HCT116 (cell line): ENCODE results near the gene RELB. TPM values are rescaled to one million over a fixed set of nuclear protein-coding genes. Genes with fewer than 3 reads are reported as not detected.

Experiments
- ATAC-seq: fragments of 200-7000 bp; cut with Tn5 transposase; 2 replicates; pipeline ENCODE4 v1.9.1; 2020; ENCODE audit warnings: mild to moderate bottlenecking, moderate library complexity
- BruUV-seq: library from RNA; stranded (reverse); fragments of 400-500 nt; replicated peaks from 2 replicates; lab custom pipeline; 2021; lab: Mats Ljungman, UMichigan
- CTCF ChIA-PET: fragments of 300-600 bp; sonication (Branson Sonifier 250); formaldehyde crosslinking; loops from one replicate; lab custom pipeline; 2021; ENCODE audit warnings: antibody characterized with exemption; lab: Charles Lee
- POLR2A ChIA-PET: fragments of 300-600, 350-600 bp; sonication (Branson Sonifier 250); formaldehyde crosslinking; loops from one replicate; lab custom pipeline; 2021; ENCODE audit warnings: antibody characterized with exemption; lab: Charles Lee
- RAD21 ChIA-PET, 2 experiments: fragments of 300-600 bp; sonication (Branson Sonifier 250); formaldehyde crosslinking; loops; one replicate each; lab custom pipeline; 2023; ENCODE audit warnings: low total read pairs in 2 of 2; ENCODE audit not compliant: uncharacterized antibody in 2 of 2, unreplicated experiment in 2 of 2, low non-redundant PET in 1 of 2; lab: Charles Lee
- DNase-seq: peaks from one replicate; pipeline ENCODE4 v3.0.0-alpha.2; 2010; ENCODE audit warnings: low read depth, low spot score
- H2AFZ ChIP-seq: fragments of 200-600 bp; shearing (Covaris generic), sonication (generic); 2 replicates; pipeline ENCODE4 v1.6.1; 2017; ENCODE audit warnings: low read depth, mixed run types, mixed read lengths, antibody characterized with exemption, low read length; ENCODE audit not compliant: poor library complexity, severe bottlenecking
- H3K27ac ChIP-seq: 2 replicates; pipeline ENCODE4 v1.5.1; 2012; ENCODE audit warnings: low read depth, low read length
- H3K27me3 ChIP-seq: fragments of 200-600 bp; sonication (generic); 2 replicates; pipeline ENCODE4 v1.6.1; 2016; ENCODE audit warnings: mixed run types, low read length, mixed read lengths; ENCODE audit not compliant: insufficient read depth
- H3K36me3 ChIP-seq, 2 experiments: fragments of 200-500 bp in 1 of 2; fragments of 200-600 bp in 1 of 2; sonication (Bioruptor generic) in 1 of 2; sonication (generic) in 1 of 2; 2 replicates each; pipeline versions ENCODE4 v1.5.1 to v1.6.1; 2014 to 2016; ENCODE audit warnings: low read length in 2 of 2, inconsistent platforms in 1 of 2, mixed read lengths in 1 of 2, mixed run types in 1 of 2; ENCODE audit not compliant: insufficient read depth in 2 of 2, control insufficient read depth in 1 of 2
- H3K4me1 ChIP-seq, 2 experiments: fragments of 200-600 bp in 1 of 2; sonication (generic) in 1 of 2; 2 replicates each; pipeline versions ENCODE4 v1.5.1 to v1.6.1; 2012 to 2017; ENCODE audit warnings: low read length in 2 of 2, inconsistent platforms in 1 of 2, mild to moderate bottlenecking in 1 of 2, mixed read lengths in 1 of 2, mixed run types in 1 of 2, moderate library complexity in 1 of 2; ENCODE audit not compliant: insufficient read depth in 2 of 2, control insufficient read depth in 1 of 2
- H3K4me2 ChIP-seq: fragments of 200-600 bp; sonication (generic); 2 replicates; pipeline ENCODE4 v1.6.1; 2017; ENCODE audit warnings: mixed run types, low read length, mixed read lengths
- H3K4me3 ChIP-seq, 2 experiments: fragments of 200-600 bp in 1 of 2; sonication (generic) in 1 of 2; replicated peaks in 1 of 2; 2 replicates each; pipeline ENCODE4 v1.5.1; 2011 to 2016; ENCODE audit warnings: low read length in 2 of 2, control low read depth in 1 of 2, low read depth in 1 of 2, mild to moderate bottlenecking in 1 of 2, mixed read lengths in 1 of 2, mixed run types in 1 of 2
- H3K79me2 ChIP-seq: fragments of 200-600 bp; sonication (generic); 2 replicates; pipeline ENCODE4 v1.6.1; 2017; ENCODE audit warnings: mild to moderate bottlenecking, mixed run types, low read length, moderate library complexity, mixed read lengths; ENCODE audit not compliant: insufficient read depth
- H3K9ac ChIP-seq: fragments of 200-600 bp; sonication (generic); 2 replicates; pipeline ENCODE4 v1.6.1; 2016; ENCODE audit warnings: low read length, mixed read lengths
- H3K9me2 ChIP-seq: fragments of 200-600 bp; sonication (generic), shearing (Covaris generic); 2 replicates; pipeline ENCODE4 v1.6.1; 2017; ENCODE audit warnings: mixed run types, mild to moderate bottlenecking, moderate library complexity; ENCODE audit not compliant: insufficient read depth
- H3K9me3 ChIP-seq, 2 experiments: fragments of 200-500 bp in 1 of 2; fragments of 200-600 bp in 1 of 2; sonication (Bioruptor generic) in 1 of 2; sonication (generic) in 1 of 2; 2 replicates each; pipeline ENCODE4 v1.6.1; 2014 to 2017; ENCODE audit warnings: low read length in 2 of 2, mixed read lengths in 2 of 2, inconsistent platforms in 1 of 2, low read depth in 1 of 2, mild to moderate bottlenecking in 1 of 2, mixed run types in 1 of 2, moderate library complexity in 1 of 2; ENCODE audit not compliant: control insufficient read depth in 1 of 2, insufficient read depth in 1 of 2
- H4K20me1 ChIP-seq: fragments of 200-600 bp; sonication (generic), shearing (Covaris generic); 2 replicates; pipeline ENCODE4 v1.6.1; 2017; ENCODE audit warnings: mixed run types, mild to moderate bottlenecking, moderate library complexity; ENCODE audit not compliant: insufficient read depth
- CBX3 ChIP-seq: IDR thresholded peaks from 2 replicates; pipeline ENCODE4 v1.6.1; 2012; ENCODE audit warnings: low read depth
- CEBPB ChIP-seq: IDR thresholded peaks from 2 replicates; pipeline ENCODE4 v1.6.1; 2012; ENCODE audit warnings: low read depth
- EGR1 ChIP-seq: IDR thresholded peaks from 2 replicates; pipeline ENCODE4 v1.6.1; 2012; ENCODE audit warnings: low read depth
- ELF1 ChIP-seq: IDR thresholded peaks from 2 replicates; pipeline ENCODE4 v1.6.1; 2012; ENCODE audit warnings: low read depth, borderline replicate concordance
- EZH2phosphoT487 ChIP-seq: fragments of 200-600 bp; IDR thresholded peaks from 2 replicates; pipeline ENCODE4 v1.6.1; 2018; ENCODE audit warnings: antibody characterized with exemption, borderline replicate concordance
- JUND ChIP-seq: IDR thresholded peaks from 2 replicates; pipeline ENCODE4 v1.6.1; 2012
- POLR2A ChIP-seq: IDR thresholded peaks from 2 replicates; pipeline ENCODE4 v1.7.0; 2011; ENCODE audit warnings: borderline replicate concordance; ENCODE audit not compliant: insufficient read depth, insufficient read length; ENCODE audit errors: extremely low read depth
- RAD21 ChIP-seq: IDR thresholded peaks from 2 replicates; pipeline ENCODE4 v1.6.1; 2012; ENCODE audit warnings: low read depth, mild to moderate bottlenecking
- SIN3A ChIP-seq: IDR thresholded peaks from 2 replicates; pipeline ENCODE4 v1.6.1; 2012; ENCODE audit warnings: low read depth
- SP1 ChIP-seq: IDR thresholded peaks from 2 replicates; pipeline ENCODE4 v1.6.1; 2012; ENCODE audit warnings: low read depth
- ZBTB33 ChIP-seq: IDR thresholded peaks from 2 replicates; pipeline ENCODE4 v1.6.1; 2011; ENCODE audit warnings: mild to moderate bottlenecking, low read length, moderate library complexity; ENCODE audit not compliant: insufficient replicate concordance; ENCODE audit errors: extremely low read depth
- ZNF274 ChIP-seq: fragments of 200-500 bp; sonication (Bioruptor generic); IDR thresholded peaks from 2 replicates; pipeline ENCODE4 v1.6.1; 2014; ENCODE audit warnings: mild to moderate bottlenecking, low read depth, low read length, inconsistent platforms
- intact Hi-C: fragments of 100-400 bp; cut with micrococcal nuclease; formaldehyde crosslinking; loops from 2 replicates; pipeline ENCODE4 v1.10.0; 2022
- total RNA-seq: library from RNA; stranded (reverse); gene quantifications from one replicate; pipeline ENCODE4 v1.2.1, GENCODE V29; 2021; ENCODE audit not compliant: unreplicated experiment
- TF ChIP-seq, protein P1 (sequence below): IDR thresholded peaks from 2 replicates; pipeline ENCODE4 v1.6.1; 2012

Gene RELB
- total RNA-seq, 1 experiment from 2014 or later: 12.9 TPM

DNA sequence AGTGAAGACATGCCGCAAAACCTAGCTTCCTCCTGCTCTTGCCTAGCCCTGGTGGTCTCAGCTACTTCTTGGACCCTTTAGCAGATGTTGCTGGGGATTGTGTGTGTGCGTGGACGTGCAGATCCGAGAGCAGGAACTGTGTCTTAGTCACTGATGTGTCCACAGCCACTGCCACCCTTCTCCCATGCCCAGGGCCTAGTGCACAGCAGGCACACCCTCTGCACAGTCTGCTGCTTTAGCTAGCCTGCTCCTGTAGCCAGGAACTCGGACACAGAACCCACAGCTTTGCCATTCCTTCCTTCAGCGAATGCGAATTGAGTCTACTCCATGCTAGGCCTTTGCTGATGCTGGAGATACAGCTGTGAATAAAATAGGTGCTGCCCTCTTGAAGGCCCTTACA is 43.7 kb upstream of the RELB start:
- Histone ChIP-seq H3K4me2 (no peak overlapping the region; the same call in 1 of the 2 replicates), H3K27ac (no peak overlapping the region), H3K4me3 (no peak overlapping the region), H3K4me1 (peaks cover 6 to 28% of the 10 kb centered on the region in 2 experiments; a peak in 3 of 4 replicates), H3K27me3 (no peaks in the 10 kb centered on the region), H3K36me3 (peaks cover 6 to 15% of the 10 kb centered on the region in 2 experiments; a peak in 2 of 4 replicates), H3K9me2 (no peaks in the 10 kb centered on the region), H3K79me2 (peaks cover 73% of the 10 kb centered on the region), H4K20me1 (no peaks in the 10 kb centered on the region), H3K9ac (no peak overlapping the region), H2AFZ (no peak overlapping the region), H3K9me3 (no peaks in the 10 kb centered on the region)
- ChIA-PET RAD21 (no interaction called here), CTCF (no interaction called here), POLR2A (no interaction called here)
- ATAC-seq (no peak), DNase-seq (no peak)
- intact Hi-C loops: loop anchor here (10.0 kb wide), 1 partner anchor 373 kb away; no protein-coding TSS in a partner anchor
- no TSS peak for BruUV-seq
- TF ChIP-seq, protein P1, sequence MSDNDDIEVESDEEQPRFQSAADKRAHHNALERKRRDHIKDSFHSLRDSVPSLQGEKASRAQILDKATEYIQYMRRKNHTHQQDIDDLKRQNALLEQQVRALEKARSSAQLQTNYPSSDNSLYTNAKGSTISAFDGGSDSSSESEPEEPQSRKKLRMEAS: no peak
- TF ChIP-seq CEBPB (no peak), POLR2A (no peak), EGR1 (no peak)

DNA sequence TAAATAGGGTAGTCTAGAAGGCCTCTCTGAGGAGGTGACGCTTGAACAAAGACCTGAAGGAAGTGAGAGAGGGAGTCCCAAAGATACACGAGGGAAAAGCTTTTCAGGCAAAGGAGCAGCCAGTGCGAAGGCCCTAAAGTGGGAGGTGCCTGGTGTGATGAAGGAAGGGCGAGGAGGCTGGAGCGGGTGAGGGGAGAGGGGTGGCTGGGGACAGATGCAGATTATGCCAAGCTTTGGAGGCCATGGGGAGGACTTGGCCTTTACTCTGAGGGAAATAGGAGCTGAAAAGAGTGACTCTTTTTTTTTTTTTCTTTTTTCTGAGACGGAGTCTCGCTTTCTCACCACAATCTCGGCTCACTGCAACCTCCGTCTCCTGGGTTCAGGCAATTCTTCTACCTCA is 43.2 kb upstream of the RELB start:
- Histone ChIP-seq H3K27me3 (no peaks in the 10 kb centered on the region), H3K9me3 (no peaks in the 10 kb centered on the region), H4K20me1 (no peaks in the 10 kb centered on the region), H3K79me2 (peaks cover 73% of the 10 kb centered on the region), H3K4me1 (peaks cover 6 to 28% of the 10 kb centered on the region in 2 experiments; a peak in 3 of 4 replicates), H3K27ac (no peak overlapping the region), H3K36me3 (peaks cover 6 to 15% of the 10 kb centered on the region in 2 experiments; a peak in 2 of 4 replicates), H3K9me2 (no peaks in the 10 kb centered on the region), H3K4me2 (peak overlapping the region; percentile 4; the same call in 1 of the 2 replicates), H3K4me3 (no peak overlapping the region), H2AFZ (no peak overlapping the region), H3K9ac (no peak overlapping the region)
- TF ChIP-seq RAD21 (no peak), ELF1 (no peak), ZNF274 (no peak), SP1 (no peak), CEBPB (no peak), CBX3 (no peak), ZBTB33 (no peak), EZH2phosphoT487 (no peak), POLR2A (no peak), JUND (no peak), SIN3A (no peak)
- RAD21 ChIA-PET: no interaction called here
- POLR2A ChIA-PET: no interaction called here
- CTCF ChIA-PET: no interaction called here
- intact Hi-C loops: loop anchor here (10.0 kb wide), 1 partner anchor 373 kb away; no protein-coding TSS in a partner anchor
- BruUV-seq: no TSS peak
- no peak for ATAC-seq
- no peak for DNase-seq
